Mucosa of descending colon (tissue), 3 donors: ENCODE data around the gene CAPN5. TPM values are rescaled to one million over a fixed set of nuclear protein-coding genes. Genes with fewer than 3 reads are reported as not detected.

Experiments used
- ATAC-seq: fragments of 200-7000 bp; cut with Tn5 transposase; one replicate; pipeline ENCODE4 v1.9.1; 2020; ENCODE audit warnings: mild to moderate bottlenecking, moderate library complexity
- DNase-seq, 3 donors: peaks; one replicate each; pipeline ENCODE4 v3.0.0-alpha.2; 2020
- H3K36me3 ChIP-seq: fragments of 200-600 bp; one replicate; pipeline ENCODE4 v1.8.0; 2021; ENCODE audit warnings: low read depth, mild to moderate bottlenecking
- H3K4me1 ChIP-seq: fragments of 200-600 bp; one replicate; pipeline ENCODE4 v1.8.0; 2021; ENCODE audit warnings: low read depth, mild to moderate bottlenecking
- H3K4me3 ChIP-seq: fragments of 200-600 bp; one replicate; pipeline ENCODE4 v1.8.0; 2021; ENCODE audit warnings: mild to moderate bottlenecking
- H3K9me3 ChIP-seq: fragments of 200-600 bp; one replicate; pipeline ENCODE4 v1.8.0; 2021; ENCODE audit warnings: mild to moderate bottlenecking
- CTCF ChIP-seq: fragments of 200-600 bp; IDR thresholded peaks from one replicate; pipeline ENCODE4 v1.8.0; 2022; ENCODE audit warnings: antibody characterized with exemption, mild to moderate bottlenecking
- intact Hi-C, 2 donors: fragments of 100-400 bp; cut with DNase I in 1 of 2; cut with micrococcal nuclease in 1 of 2; formaldehyde crosslinking; loops; one replicate each; pipeline versions ENCODE4 v1.11.0 to v1.11.1; 2022; cut with DNase I, micrococcal nuclease
- total RNA-seq, 3 donors: library from RNA; stranded (reverse); fragmentation: NEBNext Ultra II Directional in 2 of 3; extraction: Animal tissue kit (Norgen Biotek cat#: 25700) in 2 of 3; gene quantifications; one replicate each; pipeline versions ENCODE4 v1.2.1 to v1.2.4, GENCODE V29; 2021 to 2023
- donor health status: DM: no; HTN: no; CAD: no; lungs with moderate emphysema.
- donor health status: DM: no; HTN: no; CAD: no.
- donor health status: DM: no; HTN: yes; CAD: no.

Gene CAPN5
- total RNA-seq, 3 donors from 2014 or later: 142 to 351 (median 253) TPM

GRCh38 chr11:77067861-77068443, 1.2 kb downstream of the CAPN5 start:
- Histone ChIP-seq H3K4me1 (peaks cover 62% of the 10 kb centered on the region), H3K4me3 (peak overlapping the region; percentile 67), H3K36me3 (no peaks in the 10 kb centered on the region), H3K9me3 (no peaks in the 10 kb centered on the region)
- ATAC-seq (no peak), DNase-seq (peak in 1 of 3 donors; percentile 53)
- intact Hi-C loops: no loop called here
- TF ChIP-seq CTCF: no peak

- DNase-seq (peak in 1 of 3 donors; percentile 28), ATAC-seq (no peak)
- Histone ChIP-seq H3K36me3 (no peaks in the 10 kb centered on the region), H3K4me3 (peak overlapping the region; percentile 67), H3K4me1 (peaks cover 67% of the 10 kb centered on the region), H3K9me3 (no peaks in the 10 kb centered on the region)
- no peak for TF ChIP-seq CTCF
- intact Hi-C loops: no loop called here
These were observed 1.9 kb downstream of the CAPN5 start for GRCh38 chr11:77068457-77069335.

GRCh38 chr11:77069336-77069968, 2.7 kb downstream of the CAPN5 start:
- peaks cover 74% of the 10 kb centered on the region for H3K4me1 ChIP-seq
- DNase-seq: no peak
- H3K36me3 ChIP-seq: no peaks in the 10 kb centered on the region
- no peaks in the 10 kb centered on the region for H3K9me3 ChIP-seq
- intact Hi-C loops: no loop called here
- H3K4me3 ChIP-seq: no peak overlapping the region
- ATAC-seq: no peak
- TF ChIP-seq CTCF: no peak

DNA sequence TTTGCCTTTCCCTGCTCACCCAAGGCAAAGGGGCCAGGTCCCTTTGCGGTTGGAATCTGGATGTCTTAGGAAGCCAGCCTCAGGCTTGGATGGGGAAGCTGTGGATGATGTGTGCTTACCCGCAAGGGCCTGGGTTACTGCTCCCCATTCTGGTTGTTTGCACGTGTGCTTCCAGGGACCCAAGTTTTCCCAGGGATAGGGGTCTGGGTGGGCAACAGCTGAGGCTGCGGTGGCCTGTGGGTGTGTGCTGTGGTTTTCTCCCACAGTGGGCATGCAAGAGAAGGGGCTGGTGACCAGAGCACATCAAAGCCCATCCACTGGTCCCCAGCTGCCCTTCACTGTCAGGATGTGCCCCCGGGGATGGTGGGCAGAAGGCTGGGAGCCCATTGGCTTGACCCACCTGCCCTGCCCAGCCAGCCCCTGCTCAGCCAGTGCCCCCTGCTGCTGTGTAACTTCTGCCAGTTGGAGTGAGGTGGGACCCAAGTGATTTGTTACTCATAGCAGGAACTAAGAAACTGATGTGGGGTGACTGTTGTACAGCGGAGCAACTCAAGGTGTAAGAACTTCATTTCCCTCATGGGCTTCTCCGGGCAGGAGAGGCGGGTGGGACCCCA, 3.3 kb downstream of the CAPN5 start:
- no peak for ATAC-seq
- intact Hi-C loops: no loop called here
- TF ChIP-seq CTCF: no peak
- Histone ChIP-seq H3K4me1 (peaks cover 78% of the 10 kb centered on the region), H3K4me3 (no peak overlapping the region), H3K9me3 (no peaks in the 10 kb centered on the region), H3K36me3 (no peaks in the 10 kb centered on the region)
- DNase-seq: no peak

GRCh38 chr11:77071077-77071476, 4.3 kb downstream of the CAPN5 start:
- no peak for ATAC-seq
- intact Hi-C loops: no loop called here
- TF ChIP-seq CTCF: no peak
- no peak for DNase-seq
- Histone ChIP-seq H3K4me1 (peaks cover 80% of the 10 kb centered on the region), H3K9me3 (no peaks in the 10 kb centered on the region), H3K36me3 (no peaks in the 10 kb centered on the region), H3K4me3 (no peak overlapping the region)
